Left renal cortex interstitium (tissue), 4 donors: ENCODE results near the gene PGP. TPM values are rescaled to one million over a fixed set of nuclear protein-coding genes. Genes with fewer than 3 reads are reported as not detected.
"Not testable (repeated sequence)": the region's sequence is repeated elsewhere in the genome, so short reads cannot be mapped to it uniquely, and the experiment has no call there.

Experiments used
- DNase-seq, 4 donors: peaks; one replicate each; pipeline ENCODE4 v3.0.0-alpha.2; 2013; ENCODE audit warnings: low read depth in 4 of 4, low spot score in 2 of 4, missing footprints in 1 of 4
- polyA plus RNA-seq, 4 donors: library from polyadenylated mRNA; unstranded; fragments of 120-200 nt; gene quantifications; one replicate each; pipeline ENCODE4 v1.2.1, GENCODE V29; 2013; ENCODE audit not compliant: insufficient read length in 4 of 4

The PGP gene
- polyA plus RNA-seq, 4 donors: 13.8 to 19.3 (median 17.4) TPM

GRCh38 chr16:2204416-2205103 lies 10.1 kb downstream of the PGP start:
- no peak for DNase-seq

- not testable (repeated sequence) for DNase-seq
Observed at GRCh38 chr16:2203119-2203688, 11.4 kb downstream of the PGP start.

GRCh38 chr16:2200313-2200712 lies 14.3 kb downstream of the PGP start:
- no peak for DNase-seq

GRCh38 chr16:2199621-2200139 lies 15.0 kb downstream of the PGP start:
- DNase-seq: no peak

- DNase-seq: no peak
Observed at GRCh38 chr16:2199095-2199494, 15.5 kb downstream of the PGP start.

GRCh38 chr16:2198283-2198682 lies 16.4 kb downstream of the PGP start:
- DNase-seq: no peak

- DNase-seq: no peak
Observed at GRCh38 chr16:2197765-2198164, 16.9 kb downstream of the PGP start.

GRCh38 chr16:2196981-2197511 lies 17.6 kb downstream of the PGP start:
- no peak for DNase-seq

- no peak for DNase-seq
Observed at GRCh38 chr16:2196162-2196980, 18.3 kb downstream of the PGP start, which contains the start of gene CASKIN1. TSS of gene CASKIN1 (minus strand) at chr16:2196605. CDS start at chr16:2196432, 173 bp downstream.

- DNase-seq: no peak
Observed at GRCh38 chr16:2195322-2196161, 19.1 kb downstream of the PGP start.

GRCh38 chr16:2194852-2195321 lies 19.8 kb downstream of the PGP start:
- DNase-seq: no peak

GRCh38 chr16:2194166-2194834 lies 20.3 kb downstream of the PGP start:
- DNase-seq: no peak

- no peak for DNase-seq
Observed at GRCh38 chr16:2191446-2191706, 23.3 kb downstream of the PGP start.

GRCh38 chr16:2190659-2191445 lies 23.8 kb downstream of the PGP start:
- DNase-seq: no peak

GRCh38 chr16:2190002-2190658 lies 24.5 kb downstream of the PGP start:
- no peak for DNase-seq

- DNase-seq: no peak
Observed at GRCh38 chr16:2189252-2189893, 25.3 kb downstream of the PGP start.

GRCh38 chr16:2188395-2188794 lies 26.2 kb downstream of the PGP start:
- DNase-seq: no peak

- no peak for DNase-seq
Observed at GRCh38 chr16:2187212-2187611, 27.4 kb downstream of the PGP start.
